ENCODE results near the gene ERFL. TPM values are rescaled to one million over a fixed set of nuclear protein-coding genes. Genes with fewer than 3 reads are reported as not detected.

Gene ERFL
- total RNA-seq, 2 experiments from 2014 or later = 7.7 to 8.9 TPM

GRCh38 chr19:41971363-41971762 is 43.1 kb upstream of the ERFL start:
- no peak overlapping the region for H3K27ac ChIP-seq (ENCODE audit: low read depth in 1 of 2, low read length in 2 of 2)
- H3K4me3 ChIP-seq (ENCODE audit: low read length) = no peak overlapping the region
- no peaks in the 10 kb centered on the region for H3K4me1 ChIP-seq (ENCODE audit: insufficient read depth, low read length)
- CTCF ChIA-PET = no interaction called here
- H3K9me3 ChIP-seq (ENCODE audit: control insufficient read depth in 1 of 2, insufficient read depth in 1 of 2, low read length in 2 of 2) = no peaks in the 10 kb centered on the region
- Mint-ChIP-seq H3K27me3 (no peaks in the 10 kb centered on the region), H3K9me3 (no peaks in the 10 kb centered on the region), H3K27ac (no peak overlapping the region), H3K4me3 (no peak overlapping the region), H3K4me1 (ENCODE audit: low read depth) (no peaks in the 10 kb centered on the region), H3K36me3 (ENCODE audit: low read depth) (no peaks in the 10 kb centered on the region)
- no peak for TF ChIP-seq CTCF (IDR thresholded peaks at IDR 0.05)
- no peaks in the 10 kb centered on the region for H3K27me3 ChIP-seq (ENCODE audit: control insufficient read depth in 1 of 2, insufficient read depth in 2 of 2, low read length in 2 of 2)
- intact Hi-C loops (cut with DNase I, micrococcal nuclease) = no loop called here
- DNase-seq (no peak), ATAC-seq (ENCODE audit: poor library complexity) (no peak)
- POLR2A ChIA-PET = no interaction called here
- H3K36me3 ChIP-seq (ENCODE audit: insufficient read depth, low read length) = no peaks in the 10 kb centered on the region

GRCh38 chr19:41969772-41970458 is 41.7 kb upstream of the ERFL start:
- H3K4me3 ChIP-seq (ENCODE audit: low read length) = no peak overlapping the region
- ChIA-PET CTCF (no interaction called here), POLR2A (no interaction called here)
- DNase-seq (no peak), ATAC-seq (ENCODE audit: poor library complexity) (no peak)
- H3K27ac Mint-ChIP-seq = no peak overlapping the region
- TF ChIP-seq CTCF (IDR thresholded peaks at IDR 0.05) = no peak
- no peaks in the 10 kb centered on the region for H3K4me1 Mint-ChIP-seq (ENCODE audit: low read depth)
- H3K36me3 ChIP-seq (ENCODE audit: insufficient read depth, low read length) = no peaks in the 10 kb centered on the region
- H3K9me3 Mint-ChIP-seq = no peaks in the 10 kb centered on the region
- H3K4me3 Mint-ChIP-seq = no peak overlapping the region
- no peaks in the 10 kb centered on the region for H3K9me3 ChIP-seq (ENCODE audit: control insufficient read depth in 1 of 2, insufficient read depth in 1 of 2, low read length in 2 of 2)
- intact Hi-C loops (cut with DNase I, micrococcal nuclease) = no loop called here
- H3K36me3 Mint-ChIP-seq (ENCODE audit: low read depth) = no peaks in the 10 kb centered on the region
- no peaks in the 10 kb centered on the region for H3K4me1 ChIP-seq (ENCODE audit: insufficient read depth, low read length)
- H3K27me3 Mint-ChIP-seq = no peaks in the 10 kb centered on the region
- no peak overlapping the region for H3K27ac ChIP-seq (ENCODE audit: low read depth in 1 of 2, low read length in 2 of 2)
- H3K27me3 ChIP-seq (ENCODE audit: control insufficient read depth in 1 of 2, insufficient read depth in 2 of 2, low read length in 2 of 2) = no peaks in the 10 kb centered on the region

- Mint-ChIP-seq H3K4me1 (ENCODE audit: low read depth) (no peaks in the 10 kb centered on the region), H3K4me3 (no peak overlapping the region), H3K36me3 (ENCODE audit: low read depth) (no peaks in the 10 kb centered on the region), H3K9me3 (no peaks in the 10 kb centered on the region), H3K27ac (no peak overlapping the region), H3K27me3 (no peaks in the 10 kb centered on the region)
- TF ChIP-seq CTCF (IDR thresholded peaks at IDR 0.05) = no peak
- DNase-seq (no peak), ATAC-seq (ENCODE audit: poor library complexity) (no peak)
- no peak overlapping the region for H3K4me3 ChIP-seq (ENCODE audit: low read length)
- ChIA-PET CTCF (no interaction called here), POLR2A (no interaction called here)
- H3K9me3 ChIP-seq (ENCODE audit: control insufficient read depth in 1 of 2, insufficient read depth in 1 of 2, low read length in 2 of 2) = no peaks in the 10 kb centered on the region
- no peaks in the 10 kb centered on the region for H3K27me3 ChIP-seq (ENCODE audit: control insufficient read depth in 1 of 2, insufficient read depth in 2 of 2, low read length in 2 of 2)
- intact Hi-C loops (cut with DNase I, micrococcal nuclease) = no loop called here
- H3K27ac ChIP-seq (ENCODE audit: low read depth in 1 of 2, low read length in 2 of 2) = no peak overlapping the region
- H3K36me3 ChIP-seq (ENCODE audit: insufficient read depth, low read length) = no peaks in the 10 kb centered on the region
- H3K4me1 ChIP-seq (ENCODE audit: insufficient read depth, low read length) = no peaks in the 10 kb centered on the region
These were observed 40.7 kb upstream of the ERFL start for GRCh38 chr19:41968751-41969595.

Measured in CD4-positive, alpha-beta T cell (primary cell).